ENCODE results near the gene COL13A1.

DNA sequence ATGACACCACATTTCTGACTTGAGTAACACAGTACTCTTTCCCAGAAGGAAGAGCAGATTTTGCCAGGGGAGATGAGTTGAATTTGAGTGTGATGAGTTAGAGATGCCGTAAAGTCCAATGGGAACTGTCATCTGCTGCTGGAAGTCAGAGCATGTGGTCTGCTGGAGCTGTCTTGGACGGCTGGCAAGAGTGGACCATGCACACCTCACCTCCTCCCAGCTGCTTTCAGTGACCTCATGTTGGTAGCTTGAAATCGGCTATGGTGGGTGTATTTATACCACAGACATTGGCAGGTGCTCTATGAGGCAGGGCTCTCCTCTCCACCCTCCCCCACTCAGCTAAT, 82.3 kb downstream of the COL13A1 start:
- TF ChIP-seq POLR2AphosphoS5 (IDR thresholded peaks at IDR 0.05), result no peak
- TF ChIP-seq, protein P1, sequence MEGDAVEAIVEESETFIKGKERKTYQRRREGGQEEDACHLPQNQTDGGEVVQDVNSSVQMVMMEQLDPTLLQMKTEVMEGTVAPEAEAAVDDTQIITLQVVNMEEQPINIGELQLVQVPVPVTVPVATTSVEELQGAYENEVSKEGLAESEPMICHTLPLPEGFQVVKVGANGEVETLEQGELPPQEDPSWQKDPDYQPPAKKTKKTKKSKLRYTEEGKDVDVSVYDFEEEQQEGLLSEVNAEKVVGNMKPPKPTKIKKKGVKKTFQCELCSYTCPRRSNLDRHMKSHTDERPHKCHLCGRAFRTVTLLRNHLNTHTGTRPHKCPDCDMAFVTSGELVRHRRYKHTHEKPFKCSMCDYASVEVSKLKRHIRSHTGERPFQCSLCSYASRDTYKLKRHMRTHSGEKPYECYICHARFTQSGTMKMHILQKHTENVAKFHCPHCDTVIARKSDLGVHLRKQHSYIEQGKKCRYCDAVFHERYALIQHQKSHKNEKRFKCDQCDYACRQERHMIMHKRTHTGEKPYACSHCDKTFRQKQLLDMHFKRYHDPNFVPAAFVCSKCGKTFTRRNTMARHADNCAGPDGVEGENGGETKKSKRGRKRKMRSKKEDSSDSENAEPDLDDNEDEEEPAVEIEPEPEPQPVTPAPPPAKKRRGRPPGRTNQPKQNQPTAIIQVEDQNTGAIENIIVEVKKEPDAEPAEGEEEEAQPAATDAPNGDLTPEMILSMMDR (IDR thresholded peaks at IDR 0.05), result no peak
- TF ChIP-seq POLR2A (IDR thresholded peaks at IDR 0.05), result no peak
